H1 (cell line): ENCODE measurements around the gene PLCB1. TPM values are rescaled to one million over a fixed set of nuclear protein-coding genes. Genes with fewer than 3 reads are reported as not detected.

Experiments used
- HDAC6 ChIP-seq: IDR thresholded peaks from one replicate; pipeline ENCODE4 v1.7.1; 2012; ENCODE audit warnings: low read depth, mild to moderate bottlenecking, inconsistent platforms, low read length, moderate library complexity
- KDM4A ChIP-seq: IDR thresholded peaks from one replicate; pipeline ENCODE4 v1.7.1; 2012; ENCODE audit warnings: low read depth, mild to moderate bottlenecking, moderate library complexity, low read length, inconsistent platforms; ENCODE audit not compliant: severe bottlenecking
- KDM5A ChIP-seq: fragments of 200-600 bp; IDR thresholded peaks from 2 replicates; pipeline ENCODE4 v1.7.1; 2012; ENCODE audit warnings: mild to moderate bottlenecking, low read length, inconsistent platforms, mixed read lengths
- SP2 ChIP-seq: IDR thresholded peaks from 2 replicates; pipeline ENCODE4 v1.6.1; 2012; ENCODE audit warnings: mild to moderate bottlenecking, low read length, inconsistent platforms
- polyA plus RNA-seq, 7 experiments: library from polyadenylated mRNA; depleted of rRNA in 3 of 7; stranded (reverse) in 5 of 7; unstranded in 2 of 7; fragments of >200 nt in 5 of 7; fragments of 200-250 nt in 2 of 7; gene quantifications; 1 replicate in 5 of 7; 2 replicates in 1 of 7; 4 replicates in 1 of 7; pipeline versions ENCODE4 v1.2.1 to v1.2.3, GENCODE V29; 2011 to 2013; ENCODE audit warnings: missing spikeins in 2 of 7, mixed read lengths in 2 of 7
- total RNA-seq: library from RNA; stranded (reverse); fragmentation: NEBNext Ultra II Directional; extraction: Animal tissue kit (Norgen Biotek cat#: 25700); gene quantifications from 2 replicates; pipeline ENCODE4 v1.2.1, GENCODE V29; 2021
- TF ChIP-seq, protein P1 (sequence below): fragments of 300-600 bp; sonication (generic); IDR thresholded peaks from 2 replicates; pipeline ENCODE4 v1.7.1; 2012; ENCODE audit warnings: low read length, moderate library complexity, mild to moderate bottlenecking, inconsistent platforms; ENCODE audit not compliant: insufficient replicate concordance

Gene PLCB1
- total and polyA plus RNA-seq, 2 of the 8 experiments (the other 6 are each of a cell fraction or from before 2014, with no cell fraction given): 2.6 to 9.1 TPM

- TF ChIP-seq SP2 (no peak), KDM5A (no peak), KDM4A (no peak), HDAC6 (no peak)
- TF ChIP-seq, protein P1, sequence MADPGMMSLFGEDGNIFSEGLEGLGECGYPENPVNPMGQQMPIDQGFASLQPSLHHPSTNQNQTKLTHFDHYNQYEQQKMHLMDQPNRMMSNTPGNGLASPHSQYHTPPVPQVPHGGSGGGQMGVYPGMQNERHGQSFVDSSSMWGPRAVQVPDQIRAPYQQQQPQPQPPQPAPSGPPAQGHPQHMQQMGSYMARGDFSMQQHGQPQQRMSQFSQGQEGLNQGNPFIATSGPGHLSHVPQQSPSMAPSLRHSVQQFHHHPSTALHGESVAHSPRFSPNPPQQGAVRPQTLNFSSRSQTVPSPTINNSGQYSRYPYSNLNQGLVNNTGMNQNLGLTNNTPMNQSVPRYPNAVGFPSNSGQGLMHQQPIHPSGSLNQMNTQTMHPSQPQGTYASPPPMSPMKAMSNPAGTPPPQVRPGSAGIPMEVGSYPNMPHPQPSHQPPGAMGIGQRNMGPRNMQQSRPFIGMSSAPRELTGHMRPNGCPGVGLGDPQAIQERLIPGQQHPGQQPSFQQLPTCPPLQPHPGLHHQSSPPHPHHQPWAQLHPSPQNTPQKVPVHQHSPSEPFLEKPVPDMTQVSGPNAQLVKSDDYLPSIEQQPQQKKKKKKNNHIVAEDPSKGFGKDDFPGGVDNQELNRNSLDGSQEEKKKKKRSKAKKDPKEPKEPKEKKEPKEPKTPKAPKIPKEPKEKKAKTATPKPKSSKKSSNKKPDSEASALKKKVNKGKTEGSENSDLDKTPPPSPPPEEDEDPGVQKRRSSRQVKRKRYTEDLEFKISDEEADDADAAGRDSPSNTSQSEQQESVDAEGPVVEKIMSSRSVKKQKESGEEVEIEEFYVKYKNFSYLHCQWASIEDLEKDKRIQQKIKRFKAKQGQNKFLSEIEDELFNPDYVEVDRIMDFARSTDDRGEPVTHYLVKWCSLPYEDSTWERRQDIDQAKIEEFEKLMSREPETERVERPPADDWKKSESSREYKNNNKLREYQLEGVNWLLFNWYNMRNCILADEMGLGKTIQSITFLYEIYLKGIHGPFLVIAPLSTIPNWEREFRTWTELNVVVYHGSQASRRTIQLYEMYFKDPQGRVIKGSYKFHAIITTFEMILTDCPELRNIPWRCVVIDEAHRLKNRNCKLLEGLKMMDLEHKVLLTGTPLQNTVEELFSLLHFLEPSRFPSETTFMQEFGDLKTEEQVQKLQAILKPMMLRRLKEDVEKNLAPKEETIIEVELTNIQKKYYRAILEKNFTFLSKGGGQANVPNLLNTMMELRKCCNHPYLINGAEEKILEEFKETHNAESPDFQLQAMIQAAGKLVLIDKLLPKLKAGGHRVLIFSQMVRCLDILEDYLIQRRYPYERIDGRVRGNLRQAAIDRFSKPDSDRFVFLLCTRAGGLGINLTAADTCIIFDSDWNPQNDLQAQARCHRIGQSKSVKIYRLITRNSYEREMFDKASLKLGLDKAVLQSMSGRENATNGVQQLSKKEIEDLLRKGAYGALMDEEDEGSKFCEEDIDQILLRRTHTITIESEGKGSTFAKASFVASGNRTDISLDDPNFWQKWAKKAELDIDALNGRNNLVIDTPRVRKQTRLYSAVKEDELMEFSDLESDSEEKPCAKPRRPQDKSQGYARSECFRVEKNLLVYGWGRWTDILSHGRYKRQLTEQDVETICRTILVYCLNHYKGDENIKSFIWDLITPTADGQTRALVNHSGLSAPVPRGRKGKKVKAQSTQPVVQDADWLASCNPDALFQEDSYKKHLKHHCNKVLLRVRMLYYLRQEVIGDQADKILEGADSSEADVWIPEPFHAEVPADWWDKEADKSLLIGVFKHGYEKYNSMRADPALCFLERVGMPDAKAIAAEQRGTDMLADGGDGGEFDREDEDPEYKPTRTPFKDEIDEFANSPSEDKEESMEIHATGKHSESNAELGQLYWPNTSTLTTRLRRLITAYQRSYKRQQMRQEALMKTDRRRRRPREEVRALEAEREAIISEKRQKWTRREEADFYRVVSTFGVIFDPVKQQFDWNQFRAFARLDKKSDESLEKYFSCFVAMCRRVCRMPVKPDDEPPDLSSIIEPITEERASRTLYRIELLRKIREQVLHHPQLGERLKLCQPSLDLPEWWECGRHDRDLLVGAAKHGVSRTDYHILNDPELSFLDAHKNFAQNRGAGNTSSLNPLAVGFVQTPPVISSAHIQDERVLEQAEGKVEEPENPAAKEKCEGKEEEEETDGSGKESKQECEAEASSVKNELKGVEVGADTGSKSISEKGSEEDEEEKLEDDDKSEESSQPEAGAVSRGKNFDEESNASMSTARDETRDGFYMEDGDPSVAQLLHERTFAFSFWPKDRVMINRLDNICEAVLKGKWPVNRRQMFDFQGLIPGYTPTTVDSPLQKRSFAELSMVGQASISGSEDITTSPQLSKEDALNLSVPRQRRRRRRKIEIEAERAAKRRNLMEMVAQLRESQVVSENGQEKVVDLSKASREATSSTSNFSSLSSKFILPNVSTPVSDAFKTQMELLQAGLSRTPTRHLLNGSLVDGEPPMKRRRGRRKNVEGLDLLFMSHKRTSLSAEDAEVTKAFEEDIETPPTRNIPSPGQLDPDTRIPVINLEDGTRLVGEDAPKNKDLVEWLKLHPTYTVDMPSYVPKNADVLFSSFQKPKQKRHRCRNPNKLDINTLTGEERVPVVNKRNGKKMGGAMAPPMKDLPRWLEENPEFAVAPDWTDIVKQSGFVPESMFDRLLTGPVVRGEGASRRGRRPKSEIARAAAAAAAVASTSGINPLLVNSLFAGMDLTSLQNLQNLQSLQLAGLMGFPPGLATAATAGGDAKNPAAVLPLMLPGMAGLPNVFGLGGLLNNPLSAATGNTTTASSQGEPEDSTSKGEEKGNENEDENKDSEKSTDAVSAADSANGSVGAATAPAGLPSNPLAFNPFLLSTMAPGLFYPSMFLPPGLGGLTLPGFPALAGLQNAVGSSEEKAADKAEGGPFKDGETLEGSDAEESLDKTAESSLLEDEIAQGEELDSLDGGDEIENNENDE: no peak
- TF ChIP-seq, all 59 proteins: peak for 0
These were observed 214.7 kb downstream of the PLCB1 start (continued) for GRCh38 chr20:8346700-8347270.
